CD4-positive, CD25-positive, alpha-beta regulatory T cell (primary cell): ENCODE results near the gene CTAGE6. TPM values are rescaled to one million over a fixed set of nuclear protein-coding genes. Genes with fewer than 3 reads are reported as not detected.
"Not testable (repeated sequence)": the region's sequence is repeated elsewhere in the genome, so short reads cannot be mapped to it uniquely, and the experiment has no call there.

Experiments used
- ATAC-seq, 2 donors: fragments of 150-1000 bp; cut with Tn5 transposase; one replicate each; pipeline ENCODE4 v1.10.0; 2021; ENCODE audit warnings: low read depth in 2 of 2, moderate number of reproducible peaks in 2 of 2, moderate library complexity in 1 of 2
- DNase-seq, 3 donors: peaks; one replicate each; pipeline versions ENCODE4 v3.0.0 to v3.0.0-alpha.2; 2012 to 2022; ENCODE audit warnings: mixed read lengths in 1 of 3
- H3K27ac ChIP-seq: one replicate; pipeline ENCODE4 v1.7.0; 2013; ENCODE audit warnings: mild to moderate bottlenecking, low read length; ENCODE audit not compliant: insufficient read depth, poor library complexity, severe bottlenecking
- H3K27me3 ChIP-seq: one replicate; pipeline ENCODE4 v1.7.0; 2013; ENCODE audit warnings: low read length; ENCODE audit not compliant: control insufficient read depth, insufficient read depth
- H3K36me3 ChIP-seq: one replicate; pipeline ENCODE4 v1.7.0; 2013; ENCODE audit warnings: mild to moderate bottlenecking, low read length, moderate library complexity; ENCODE audit not compliant: control insufficient read depth, insufficient read depth
- H3K4me1 ChIP-seq: 2 replicates; pipeline ENCODE4 v1.7.0; 2013; ENCODE audit warnings: mild to moderate bottlenecking, low read length; ENCODE audit not compliant: insufficient read depth, control insufficient read depth, poor library complexity, severe bottlenecking
- H3K4me3 ChIP-seq: one replicate; pipeline ENCODE4 v1.7.0; 2013; ENCODE audit warnings: low read depth, mild to moderate bottlenecking, low read length, moderate library complexity
- H3K9me3 ChIP-seq, 2 experiments: 1 replicate in 1 of 2; 2 replicates in 1 of 2; pipeline ENCODE4 v1.7.0; 2013; ENCODE audit warnings: low read length in 2 of 2, mild to moderate bottlenecking in 1 of 2, moderate library complexity in 1 of 2; ENCODE audit not compliant: control insufficient read depth in 2 of 2
- H3K27ac Mint-ChIP-seq, 3 donors: one replicate each; pipeline ENCODE4 v1.8.0; 2020 to 2022; ENCODE audit warnings: mild to moderate bottlenecking in 3 of 3, mixed read lengths in 3 of 3, moderate library complexity in 2 of 3
- H3K27me3 Mint-ChIP-seq: one replicate; pipeline ENCODE4 v1.8.0; 2022; ENCODE audit warnings: mild to moderate bottlenecking, mixed read lengths
- H3K36me3 Mint-ChIP-seq: one replicate; pipeline ENCODE4 v1.8.0; 2020; ENCODE audit warnings: mixed read lengths
- H3K4me1 Mint-ChIP-seq, 4 donors: one replicate each; pipeline ENCODE4 v1.8.0; 2020 to 2022; ENCODE audit warnings: mixed read lengths in 4 of 4, mild to moderate bottlenecking in 1 of 4
- H3K4me3 Mint-ChIP-seq, 4 donors: one replicate each; pipeline ENCODE4 v1.8.0; 2020 to 2022; ENCODE audit warnings: mild to moderate bottlenecking in 4 of 4, mixed read lengths in 4 of 4, moderate library complexity in 3 of 4
- H3K9me3 Mint-ChIP-seq, 7 donors: one replicate each; pipeline ENCODE4 v1.8.0; 2020 to 2022; ENCODE audit warnings: mixed read lengths in 7 of 7, mild to moderate bottlenecking in 3 of 7, moderate library complexity in 2 of 7
- polyA plus RNA-seq, 4 donors: library from polyadenylated mRNA; unstranded; fragments of 300-500 nt; fragmentation: Illumina TruSeq; gene quantifications; one replicate each; pipeline ENCODE4 v1.2.3, GENCODE V29; 2021
- total RNA-seq: library from RNA; stranded (reverse); gene quantifications from one replicate; pipeline ENCODE4 v1.2.3, GENCODE V29; 2022

Gene CTAGE6
- total RNA-seq (0.91 TPM), polyA plus RNA-seq (under 1 TPM in 2 of 4 donors, not detected in 2; 0.14 to 0.31 TPM)

- ATAC-seq, H3K4me3 Mint-ChIP-seq, H3K9me3 ChIP-seq, H3K4me1 ChIP-seq, DNase-seq, H3K27ac ChIP-seq, H3K36me3 ChIP-seq, H3K4me3 ChIP-seq, H3K27me3 ChIP-seq, H3K4me1 Mint-ChIP-seq, H3K27ac Mint-ChIP-seq, H3K27me3 Mint-ChIP-seq, H3K36me3 Mint-ChIP-seq, H3K9me3 Mint-ChIP-seq: not testable (repeated sequence)
These were observed at the start of gene CTAGE6 for GRCh38 chr7:143757596-143757995. Gene CTAGE6 (minus strand): TSS chr7:143757696. CDS start chr7:143757658, 38 bp downstream.

DNA sequence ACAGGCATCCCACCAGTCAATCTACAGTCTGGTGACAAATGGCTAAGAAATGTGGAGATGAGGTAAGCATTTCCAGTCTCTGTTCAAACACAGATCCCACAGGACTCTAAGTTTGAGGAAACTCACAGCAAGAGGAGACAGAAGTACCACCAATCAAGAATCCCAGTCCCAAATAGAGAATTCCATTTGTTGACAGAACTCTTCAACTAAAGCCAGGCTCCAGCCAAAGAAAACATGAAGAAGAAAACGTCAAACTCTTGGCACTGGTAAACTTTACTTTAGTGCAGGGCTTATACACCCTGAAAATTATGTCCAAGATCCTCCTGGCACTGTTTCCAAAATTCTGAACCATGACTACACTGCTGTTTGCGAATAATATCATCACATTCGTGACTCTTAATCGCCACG is 49.2 kb upstream of the CTAGE6 start:
- not testable (repeated sequence) for H3K4me1 Mint-ChIP-seq, H3K36me3 Mint-ChIP-seq, H3K27ac Mint-ChIP-seq, ATAC-seq, H3K36me3 ChIP-seq, H3K27me3 ChIP-seq, H3K9me3 ChIP-seq, H3K27me3 Mint-ChIP-seq, H3K4me3 ChIP-seq, H3K27ac ChIP-seq, H3K4me1 ChIP-seq, H3K9me3 Mint-ChIP-seq, H3K4me3 Mint-ChIP-seq, DNase-seq

GRCh38 chr7:143797896-143798290 is 40.4 kb upstream of the CTAGE6 start:
- not testable (repeated sequence) for H3K4me3 ChIP-seq, H3K27me3 Mint-ChIP-seq, DNase-seq, H3K4me1 Mint-ChIP-seq, H3K4me3 Mint-ChIP-seq, H3K27ac Mint-ChIP-seq, ATAC-seq, H3K4me1 ChIP-seq, H3K9me3 ChIP-seq, H3K27me3 ChIP-seq, H3K36me3 Mint-ChIP-seq, H3K27ac ChIP-seq, H3K36me3 ChIP-seq, H3K9me3 Mint-ChIP-seq

- H3K4me1 Mint-ChIP-seq, H3K4me1 ChIP-seq, DNase-seq, H3K27ac Mint-ChIP-seq, ATAC-seq, H3K9me3 Mint-ChIP-seq, H3K4me3 Mint-ChIP-seq, H3K27me3 Mint-ChIP-seq, H3K4me3 ChIP-seq, H3K36me3 Mint-ChIP-seq, H3K36me3 ChIP-seq, H3K27me3 ChIP-seq, H3K9me3 ChIP-seq, H3K27ac ChIP-seq: not testable (repeated sequence)
These were observed 39.8 kb upstream of the CTAGE6 start for GRCh38 chr7:143797119-143797895.

- not testable (repeated sequence) for DNase-seq, H3K27ac ChIP-seq, H3K4me3 ChIP-seq, H3K27me3 Mint-ChIP-seq, H3K27me3 ChIP-seq, H3K9me3 Mint-ChIP-seq, H3K4me3 Mint-ChIP-seq, H3K36me3 Mint-ChIP-seq, H3K4me1 Mint-ChIP-seq, ATAC-seq, H3K36me3 ChIP-seq, H3K9me3 ChIP-seq, H3K4me1 ChIP-seq, H3K27ac Mint-ChIP-seq
These were observed 38.2 kb upstream of the CTAGE6 start for GRCh38 chr7:143795653-143796052.

DNA sequence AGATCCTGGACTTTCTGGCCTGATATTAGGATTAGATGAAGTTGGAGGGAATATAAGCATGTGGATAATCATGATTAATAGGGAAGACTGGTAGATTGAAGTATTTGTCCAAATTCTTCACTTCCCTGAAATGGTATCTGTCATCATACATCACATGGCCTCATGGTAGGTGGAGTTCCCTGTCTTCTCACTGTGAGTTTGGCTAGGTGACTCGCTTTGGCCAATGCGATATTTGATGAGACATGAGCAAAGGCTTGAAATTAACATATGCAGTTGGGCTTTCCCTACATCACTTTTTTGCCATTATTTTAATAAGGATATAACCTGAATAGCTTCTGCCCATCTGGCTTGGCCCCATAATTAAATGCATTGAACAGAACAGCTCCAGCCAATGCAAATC is 35.1 kb upstream of the CTAGE6 start:
- H3K27me3 ChIP-seq, H3K4me3 Mint-ChIP-seq, H3K4me3 ChIP-seq, H3K36me3 Mint-ChIP-seq, H3K9me3 ChIP-seq, H3K36me3 ChIP-seq, ATAC-seq, H3K27ac Mint-ChIP-seq, H3K27me3 Mint-ChIP-seq, DNase-seq, H3K27ac ChIP-seq, H3K4me1 Mint-ChIP-seq, H3K4me1 ChIP-seq, H3K9me3 Mint-ChIP-seq: not testable (repeated sequence)

DNA sequence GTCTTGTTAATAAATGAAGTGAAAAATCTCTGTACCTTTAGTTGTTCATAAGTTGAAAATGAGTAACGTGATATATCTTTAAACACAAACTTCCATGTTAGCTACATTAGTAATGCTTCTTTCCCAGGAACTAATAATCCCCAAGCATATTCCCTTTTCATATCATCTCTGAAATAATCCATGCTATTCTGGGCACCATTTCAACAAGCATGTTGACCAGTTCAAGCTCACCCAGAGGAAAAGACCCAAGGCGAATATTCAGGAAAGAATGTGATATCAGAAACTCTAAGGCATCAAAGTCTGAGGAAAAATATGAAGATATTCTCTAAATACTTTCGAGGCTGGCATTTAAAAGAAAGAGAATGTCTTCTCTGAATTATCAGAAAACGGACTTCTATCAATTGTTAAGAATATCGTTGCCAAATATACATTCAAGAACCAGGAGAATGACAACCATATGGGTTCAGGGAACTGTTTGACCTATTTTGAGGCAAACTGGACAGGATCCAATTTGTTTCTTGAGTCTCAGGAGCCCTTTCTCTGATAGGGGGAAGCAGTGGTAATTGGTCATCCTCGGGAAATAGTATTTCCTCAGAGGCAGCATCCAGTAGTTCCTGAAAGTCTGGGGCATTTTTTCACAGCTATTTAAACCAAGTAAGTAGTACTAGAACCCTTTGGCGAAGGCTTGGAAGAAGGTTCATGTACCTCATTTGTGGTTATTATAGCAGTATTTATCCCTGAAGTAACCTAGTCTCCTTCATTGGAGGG is 28.1 kb upstream of the CTAGE6 start:
- H3K4me1 Mint-ChIP-seq, H3K4me1 ChIP-seq, H3K36me3 ChIP-seq, H3K27ac Mint-ChIP-seq, H3K27me3 Mint-ChIP-seq, H3K4me3 Mint-ChIP-seq, ATAC-seq, H3K27me3 ChIP-seq, H3K36me3 Mint-ChIP-seq, H3K27ac ChIP-seq, H3K9me3 ChIP-seq, H3K4me3 ChIP-seq, H3K9me3 Mint-ChIP-seq, DNase-seq: not testable (repeated sequence)

DNA sequence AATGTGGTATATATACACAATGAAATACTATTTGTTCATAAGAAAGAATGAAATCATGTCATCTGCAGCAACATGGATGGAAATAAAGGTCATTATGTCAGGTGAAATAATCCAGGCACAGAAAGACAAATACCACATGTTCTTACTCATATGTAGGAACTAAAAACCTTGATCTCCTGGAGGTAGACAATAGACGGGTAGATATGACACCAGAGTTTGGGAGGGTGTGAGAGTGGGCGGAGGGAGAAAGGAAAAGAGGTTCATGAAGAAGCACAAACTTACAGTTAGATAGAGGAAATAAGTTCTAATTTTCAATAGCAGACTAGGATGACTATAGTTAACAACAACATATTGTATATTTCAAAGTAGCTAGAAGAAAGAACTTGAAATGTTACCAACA is 22.1 kb upstream of the CTAGE6 start:
- not testable (repeated sequence) for ATAC-seq, H3K36me3 Mint-ChIP-seq, H3K27me3 ChIP-seq, H3K27me3 Mint-ChIP-seq, H3K27ac ChIP-seq, H3K36me3 ChIP-seq, H3K9me3 ChIP-seq, H3K9me3 Mint-ChIP-seq, DNase-seq, H3K4me1 ChIP-seq, H3K27ac Mint-ChIP-seq, H3K4me3 Mint-ChIP-seq, H3K4me1 Mint-ChIP-seq, H3K4me3 ChIP-seq
